Muscle of back (tissue), 13 donors: Measurements from ENCODE around the gene UBTD1. TPM values are rescaled to one million over a fixed set of nuclear protein-coding genes. Genes with fewer than 3 reads are reported as not detected.
"Not testable (repeated sequence)": the region's sequence is repeated elsewhere in the genome, so short reads cannot be mapped to it uniquely, and the experiment has no call there.

Experiments used
- DNase-seq, 3 donors: peaks; one replicate each; pipeline versions ENCODE4 v3.0.0 to v3.0.0-alpha.2; 2013
- long read RNA-seq, 9 donors: transcript quantifications; one replicate each; lab custom pipeline, GENCODE V29; 2026
- polyA plus RNA-seq, 10 donors: library from polyadenylated mRNA; unstranded; fragments of 120-200 nt; gene quantifications; one replicate each; pipeline ENCODE4 v1.2.1, GENCODE V29; 2013; ENCODE audit not compliant: insufficient read length in 10 of 10

UBTD1 gene, protein sequence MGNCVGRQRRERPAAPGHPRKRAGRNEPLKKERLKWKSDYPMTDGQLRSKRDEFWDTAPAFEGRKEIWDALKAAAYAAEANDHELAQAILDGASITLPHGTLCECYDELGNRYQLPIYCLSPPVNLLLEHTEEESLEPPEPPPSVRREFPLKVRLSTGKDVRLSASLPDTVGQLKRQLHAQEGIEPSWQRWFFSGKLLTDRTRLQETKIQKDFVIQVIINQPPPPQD
- 10 to 100 TPM; 11.3 to 17.3 (median 14.0) TPM for polyA plus RNA-seq
- long read RNA-seq, donor 1, transcript UBTD1-201 (3 exons, 1,706 nt) = major isoform, 15 of 15 reads
- long read RNA-seq, donor 1, partial matches to known transcripts = 0 of 15 reads
- long read RNA-seq, donor 1, other reads (novel, unspliced or antisense) = 0 of 15 reads
- long read RNA-seq, donor 2, transcript UBTD1-201 (3 exons, 1,706 nt) = major isoform, 10 of 10 reads
- long read RNA-seq, donor 2, partial matches to known transcripts = 0 of 10 reads
- long read RNA-seq, donor 2, other reads (novel, unspliced or antisense) = 0 of 10 reads
- long read RNA-seq, donor 3 = 0 reads
- long read RNA-seq, donor 4, transcript UBTD1-201 (3 exons, 1,706 nt) = major isoform, 7 of 7 reads
- long read RNA-seq, donor 4, partial matches to known transcripts = 0 of 7 reads
- long read RNA-seq, donor 4, other reads (novel, unspliced or antisense) = 0 of 7 reads
- long read RNA-seq, donor 5, transcript UBTD1-201 (3 exons, 1,706 nt) = major isoform, 11 of 11 reads
- long read RNA-seq, donor 5, partial matches to known transcripts = 0 of 11 reads
- long read RNA-seq, donor 5, other reads (novel, unspliced or antisense) = 0 of 11 reads
- long read RNA-seq, donor 6, transcript UBTD1-201 (3 exons, 1,706 nt) = major isoform, 15 of 21 reads
- long read RNA-seq, donor 6, partial matches to known transcripts = 6 of 21 reads
- long read RNA-seq, donor 6, other reads (novel, unspliced or antisense) = 0 of 21 reads
- long read RNA-seq, donor 7, transcript UBTD1-201 (3 exons, 1,706 nt) = major isoform, 7 of 7 reads
- long read RNA-seq, donor 7, partial matches to known transcripts = 0 of 7 reads
- long read RNA-seq, donor 7, other reads (novel, unspliced or antisense) = 0 of 7 reads
- long read RNA-seq, donor 8, transcript UBTD1-201 (3 exons, 1,706 nt) = major isoform, 9 of 9 reads
- long read RNA-seq, donor 8, partial matches to known transcripts = 0 of 9 reads
- long read RNA-seq, donor 8, other reads (novel, unspliced or antisense) = 0 of 9 reads
- long read RNA-seq, donor 9 = 0 reads

DNA sequence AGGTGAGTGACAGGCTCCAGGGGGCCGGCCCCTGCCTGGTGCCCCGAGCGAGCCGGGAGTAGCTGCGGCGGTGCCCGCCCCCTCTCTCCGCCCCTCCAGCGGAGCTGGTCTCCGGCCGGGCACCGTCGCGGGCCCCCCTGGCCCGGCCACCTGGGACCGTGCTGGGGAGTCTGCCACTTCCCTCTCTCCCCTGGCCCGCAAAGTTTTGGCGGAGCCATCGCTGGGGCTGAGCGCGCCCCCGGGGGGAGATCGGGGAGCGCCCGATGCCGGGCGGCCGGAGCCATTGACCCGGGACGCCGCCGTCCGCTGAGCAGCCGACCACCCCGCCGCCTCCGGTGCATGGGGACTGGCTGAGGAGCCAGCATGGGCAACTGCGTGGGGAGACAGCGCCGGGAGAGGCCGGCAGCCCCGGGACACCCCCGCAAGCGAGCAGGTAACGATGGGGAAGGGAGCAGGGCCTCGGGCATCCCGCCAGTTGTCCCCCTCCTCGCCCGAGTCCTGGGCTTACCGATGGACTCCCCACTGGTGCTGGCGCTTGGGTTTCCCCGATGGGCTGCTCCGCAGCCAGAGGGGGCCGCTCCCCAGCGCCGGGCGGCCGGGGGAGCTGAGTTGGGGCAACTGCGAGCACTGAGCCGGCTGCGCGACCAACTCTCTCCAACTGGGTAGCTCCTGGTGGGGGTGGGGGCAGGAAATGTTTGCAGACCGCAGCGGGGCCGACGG, at the start of gene UBTD1:
Gene UBTD1, plus strand, starts transcription at position 84 of the 720 bp plus-strand sequence. Its CDS starts 280 bp downstream, at position 364.
- peak in 2 of 3 donors; percentile 29 to 40 for DNase-seq

DNA sequence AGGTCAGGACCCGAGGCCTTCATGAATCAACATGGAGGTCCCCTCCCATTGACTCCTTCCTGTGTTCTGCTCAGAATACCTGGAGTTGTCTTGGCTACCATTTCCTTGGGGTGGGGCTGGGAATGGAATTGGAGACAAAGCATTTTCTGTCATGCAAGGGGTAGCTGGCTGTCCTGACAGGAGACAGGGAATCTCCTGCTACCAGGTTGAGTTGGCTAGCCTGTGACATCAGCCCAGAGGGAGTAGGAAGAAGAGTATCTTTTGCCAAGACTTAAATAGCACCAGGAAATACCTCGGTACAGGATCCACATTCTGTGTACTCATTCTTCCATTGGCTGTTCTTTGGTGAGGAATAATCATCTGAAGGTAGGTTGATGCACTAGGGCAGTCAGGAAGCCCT, 47.9 kb upstream of the UBTD1 start:
- no peak for DNase-seq

DNA sequence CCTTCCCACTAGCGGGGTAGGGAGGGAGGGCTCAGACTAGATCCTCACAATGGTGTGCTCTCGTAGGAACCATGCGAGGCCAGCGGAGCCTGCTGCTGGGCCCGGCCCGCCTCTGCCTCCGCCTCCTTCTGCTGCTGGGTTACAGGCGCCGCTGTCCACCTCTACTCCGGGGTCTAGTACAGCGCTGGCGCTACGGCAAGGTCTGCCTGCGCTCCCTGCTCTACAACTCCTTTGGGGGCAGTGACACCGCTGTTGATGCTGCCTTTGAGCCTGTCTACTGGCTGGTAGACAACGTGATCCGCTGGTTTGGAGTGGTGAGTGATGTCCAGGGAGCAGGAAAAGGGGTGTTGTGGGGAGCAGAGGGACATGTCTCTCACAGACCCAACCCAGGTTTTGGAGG, 47.1 kb upstream of the UBTD1 start:
- no peak for DNase-seq

DNA sequence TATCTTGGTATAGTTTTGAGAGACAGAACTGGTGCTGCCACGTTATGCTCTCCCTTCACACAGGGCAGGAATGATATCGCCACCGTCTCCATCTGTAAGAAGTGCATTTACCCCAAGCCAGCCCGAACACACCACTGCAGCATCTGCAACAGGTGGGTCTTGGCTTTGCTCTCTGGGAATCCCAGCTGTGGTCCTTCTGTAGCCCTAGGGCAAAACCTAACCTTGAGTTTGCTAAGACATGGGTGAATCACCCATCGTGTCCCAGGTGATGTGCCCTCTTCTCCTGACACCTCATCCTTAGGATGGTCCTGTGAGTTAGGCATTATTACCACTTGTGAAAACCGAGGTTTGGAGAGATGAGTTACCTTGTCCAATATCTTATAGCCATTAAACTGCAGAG, 46.4 kb upstream of the UBTD1 start:
- no peak for DNase-seq

DNA sequence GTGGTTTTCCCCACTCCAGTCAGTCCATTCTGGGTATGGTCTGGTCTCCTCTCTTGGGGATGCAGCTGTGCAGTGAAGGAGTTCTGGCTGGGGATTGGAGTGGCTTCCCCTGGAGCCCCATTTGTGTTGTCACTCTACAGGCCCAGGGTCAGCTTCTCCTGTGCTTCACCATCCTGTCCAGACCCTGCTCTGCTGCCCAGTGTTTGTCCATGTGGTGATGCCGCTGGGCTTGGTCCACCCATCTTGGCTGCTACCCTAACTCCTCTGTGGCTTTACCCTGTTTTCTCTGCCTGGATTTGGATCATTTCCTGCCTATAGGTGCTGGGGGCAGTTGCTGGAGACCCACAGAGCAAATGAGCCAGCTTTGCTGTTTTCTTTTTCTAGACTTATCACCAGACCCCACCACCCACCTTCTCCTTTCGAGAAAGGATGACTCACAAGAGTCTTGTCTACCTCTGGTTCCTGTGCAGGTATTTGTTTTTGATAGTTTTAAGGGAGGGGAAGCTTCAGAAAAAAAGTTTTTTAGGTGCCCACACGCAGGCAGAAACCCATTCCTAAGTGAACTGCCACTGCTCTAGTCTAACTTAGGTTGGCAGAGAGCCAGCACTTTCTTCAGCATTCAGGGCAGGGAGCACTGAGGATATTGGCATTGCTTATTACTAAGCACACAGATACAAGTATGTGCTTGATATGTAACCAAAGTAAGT, 44.2 kb upstream of the UBTD1 start:
- DNase-seq = peak in 1 of 3 donors; percentile 29

DNA sequence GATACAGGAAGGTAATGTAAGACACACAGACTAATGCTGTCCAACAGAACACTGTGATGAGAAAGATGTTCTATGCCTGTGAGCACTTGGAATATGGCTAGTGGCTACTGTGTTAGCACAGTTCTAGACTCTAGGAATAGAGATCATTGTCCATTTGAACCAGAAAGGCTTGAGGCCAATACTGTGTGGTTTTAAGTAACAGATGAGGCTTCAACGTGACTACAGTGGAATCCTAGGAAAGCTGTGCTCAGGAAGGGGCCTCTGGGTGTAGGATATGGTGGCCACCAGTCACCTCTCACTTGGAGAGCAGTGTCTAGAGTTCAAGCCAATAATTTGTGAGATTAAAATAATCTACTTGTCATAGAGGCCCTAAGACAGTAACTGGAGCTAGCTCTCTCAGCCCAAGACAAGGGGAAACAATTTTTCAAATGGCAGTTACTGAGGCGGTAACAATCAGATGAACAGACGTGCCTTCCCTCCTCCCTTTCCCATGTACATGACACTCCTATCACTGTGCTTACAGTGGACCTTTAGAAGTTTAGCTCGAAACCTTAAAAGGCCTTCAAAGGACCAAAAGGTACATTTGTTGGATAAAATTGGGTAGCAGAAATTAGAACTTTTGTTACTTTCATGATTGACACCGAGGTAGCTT, 42.6 kb upstream of the UBTD1 start:
- DNase-seq = no peak

DNA sequence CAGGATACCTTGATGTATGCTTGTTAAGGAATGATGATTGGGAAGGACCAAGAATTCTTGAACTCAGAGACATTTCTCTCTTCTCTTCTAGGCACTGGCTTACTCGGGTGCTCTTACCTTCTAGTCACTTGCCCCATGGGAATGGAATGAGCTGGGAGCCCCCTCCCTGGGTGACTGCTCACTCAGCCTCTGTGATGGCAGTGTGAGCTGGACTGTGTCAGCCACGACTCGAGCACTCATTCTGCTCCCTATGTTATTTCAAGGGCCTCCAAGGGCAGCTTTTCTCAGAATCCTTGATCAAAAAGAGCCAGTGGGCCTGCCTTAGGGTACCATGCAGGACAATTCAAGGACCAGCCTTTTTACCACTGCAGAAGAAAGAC, 42.0 kb upstream of the UBTD1 start:
- no peak for DNase-seq

DNA sequence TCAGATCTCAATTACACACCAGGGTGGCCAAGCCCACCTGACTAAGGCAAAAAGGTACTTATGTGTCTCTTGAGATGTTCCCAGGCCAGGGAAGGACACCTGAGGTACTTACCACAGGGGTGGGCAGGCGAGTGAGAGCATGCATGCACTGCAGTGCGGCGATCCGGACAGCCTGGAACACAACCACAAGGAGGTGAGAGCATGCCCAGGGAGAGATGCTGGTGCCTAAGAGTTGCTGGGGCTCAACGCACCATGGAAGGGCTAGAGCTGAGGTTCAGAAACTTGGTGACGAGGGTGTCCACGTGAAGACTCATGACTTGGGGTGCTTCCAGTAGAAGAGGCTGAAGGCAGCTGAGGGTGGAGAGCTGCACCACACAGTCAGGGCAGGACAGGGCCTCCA, 39.6 kb upstream of the UBTD1 start:
- DNase-seq = no peak

DNA sequence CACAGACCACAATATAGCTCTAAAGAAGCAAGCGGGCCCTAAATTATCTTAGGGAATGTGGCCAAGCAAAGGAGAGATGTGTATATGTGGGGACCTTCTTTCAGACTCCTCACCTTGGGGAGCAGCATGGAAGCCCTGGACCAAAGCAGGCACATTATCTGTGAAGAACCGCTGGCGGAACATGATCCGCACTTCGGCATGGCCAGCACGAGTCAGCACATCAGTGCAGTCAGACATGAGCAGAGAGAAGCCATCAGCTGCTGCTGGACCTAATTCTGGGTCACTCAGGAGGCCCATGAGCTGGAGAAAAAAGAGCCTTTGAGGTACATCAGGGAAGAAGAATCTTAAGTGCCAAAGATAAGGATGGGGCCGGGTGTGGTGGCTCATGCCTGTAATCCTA, 38.8 kb upstream of the UBTD1 start:
- DNase-seq = no peak

DNA sequence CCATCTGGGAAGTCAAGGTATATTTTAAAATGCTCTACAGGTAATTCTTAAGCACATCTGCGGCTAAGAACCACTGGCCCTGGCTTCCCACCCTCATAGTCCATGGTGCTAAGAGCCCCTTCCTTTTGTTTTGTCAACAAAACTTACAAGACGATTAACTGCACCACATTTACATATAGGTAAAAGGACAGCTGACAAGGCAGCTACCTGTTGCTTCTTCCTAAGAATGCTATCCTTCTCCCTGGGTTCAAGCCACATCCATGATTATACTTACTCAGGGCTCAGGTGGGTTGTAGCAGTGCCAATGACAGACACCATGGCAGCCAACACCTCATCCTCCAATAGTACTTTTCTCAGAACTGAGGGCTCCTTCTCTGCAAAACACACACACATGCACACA, 36.4 kb upstream of the UBTD1 start:
- no peak for DNase-seq

DNA sequence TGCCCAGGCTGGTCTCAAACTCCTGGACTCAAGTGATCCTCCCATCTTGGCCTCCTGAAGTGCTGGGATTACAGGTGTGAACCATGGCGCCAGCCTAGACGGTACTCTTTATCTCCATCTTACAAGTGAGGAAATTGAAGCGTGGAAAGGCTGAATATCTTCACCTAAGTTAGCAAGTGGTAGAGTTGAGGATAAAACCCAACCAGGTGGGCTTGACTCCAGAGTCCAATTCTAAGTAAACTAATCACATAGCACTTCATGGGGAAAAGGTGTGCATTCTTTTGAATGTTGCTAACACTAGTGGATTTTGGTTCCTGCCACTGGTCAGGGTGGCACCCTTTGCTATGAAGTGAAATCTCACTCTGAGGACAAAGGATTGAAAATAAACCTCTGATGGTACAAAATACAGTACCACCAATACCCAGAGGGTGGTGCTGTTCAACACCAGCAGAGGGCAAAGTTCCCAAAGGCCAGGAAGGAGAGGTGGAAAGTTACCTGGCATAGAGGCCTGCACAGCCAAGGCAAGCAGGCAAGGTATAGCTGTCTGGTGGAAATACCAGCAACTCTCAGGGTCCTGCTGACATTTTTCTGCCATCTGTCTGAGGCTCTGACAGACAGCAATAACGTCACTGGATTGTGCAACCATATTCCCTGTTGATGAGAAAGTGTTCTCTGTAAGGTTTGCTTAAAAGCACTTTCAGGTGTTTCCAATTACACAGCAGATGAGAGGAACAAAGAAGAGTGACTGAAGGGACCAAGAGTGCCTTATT, 35.2 kb upstream of the UBTD1 start:
- DNase-seq = peak; percentile 34 to 72 (median 52)

DNA sequence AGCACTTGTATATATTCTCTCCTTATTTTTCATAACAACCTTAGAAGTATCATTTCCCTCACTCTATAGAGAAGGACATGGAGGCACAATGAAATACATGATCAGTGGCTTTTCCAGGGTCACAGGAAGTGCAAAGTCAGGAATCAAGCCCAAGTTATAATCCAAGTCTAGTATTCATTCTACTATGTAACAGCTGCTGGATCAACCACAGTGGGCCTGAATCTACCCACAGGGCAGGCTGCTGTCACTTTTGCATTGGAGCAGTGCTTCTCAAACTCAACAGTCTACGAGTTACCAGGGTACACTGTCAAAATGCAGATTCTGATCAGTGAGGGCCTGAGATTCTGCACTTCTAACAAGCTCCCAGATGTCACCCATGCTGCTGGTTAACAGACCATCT, 34.5 kb upstream of the UBTD1 start:
- no peak for DNase-seq

DNA sequence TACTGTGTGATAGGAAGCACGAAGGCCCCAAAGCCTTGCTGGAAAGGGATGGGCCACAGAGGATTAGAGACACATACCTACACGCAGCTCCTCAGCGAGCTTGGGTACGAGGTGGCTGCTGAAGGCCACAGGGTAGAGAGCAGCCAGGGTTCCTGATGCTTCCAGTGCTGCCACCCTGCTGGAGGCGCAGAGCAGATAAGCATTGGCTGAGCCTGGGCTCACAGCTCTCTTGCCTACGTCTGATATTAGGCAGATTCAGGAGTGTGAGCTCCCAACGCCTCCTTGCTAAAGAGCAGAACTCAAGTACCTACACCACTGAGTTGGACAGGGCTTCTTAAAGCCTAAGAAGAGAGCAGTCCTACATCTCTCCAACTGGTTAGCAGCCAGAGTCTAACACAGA, 32.7 kb upstream of the UBTD1 start:
- DNase-seq = no peak

DNA sequence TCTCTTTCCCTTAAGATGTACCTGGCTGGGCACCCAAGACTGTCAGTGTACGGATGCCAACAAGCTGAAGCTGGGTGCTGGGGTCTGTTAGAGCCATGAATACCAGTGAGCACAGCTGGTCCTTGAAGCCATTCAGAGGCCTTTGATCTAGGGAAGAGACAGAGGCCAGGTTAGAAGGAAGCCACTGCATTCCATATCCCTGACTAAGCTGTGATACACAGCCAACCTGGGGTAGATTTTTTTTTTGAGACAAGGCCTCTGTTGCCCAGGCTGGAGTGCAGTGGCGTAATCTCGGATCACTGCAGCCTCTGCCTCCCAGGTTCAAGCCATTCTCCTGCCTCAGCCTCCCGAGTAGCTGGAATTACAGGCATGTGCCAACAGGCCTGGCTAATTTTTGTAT, 32.0 kb upstream of the UBTD1 start:
- no peak for DNase-seq

DNA sequence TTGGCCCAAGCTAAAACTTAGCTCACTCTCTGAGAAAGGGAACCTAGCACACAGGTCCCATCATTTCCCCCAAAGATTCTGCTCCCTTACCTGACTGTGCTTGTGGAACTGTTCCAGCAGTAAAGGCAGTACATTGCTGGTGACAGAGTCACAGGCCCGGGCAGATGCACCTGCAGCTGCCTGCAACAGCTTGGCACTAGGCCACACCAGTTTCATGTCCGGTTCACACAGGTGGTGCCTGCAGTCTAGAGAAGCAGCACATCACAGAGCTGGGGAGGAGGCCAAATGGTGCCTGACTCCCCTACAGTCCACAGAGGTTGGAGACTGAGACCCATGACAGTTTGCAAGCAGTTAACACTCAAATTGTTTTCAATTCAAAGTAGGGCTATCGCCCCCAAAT, 30.6 kb upstream of the UBTD1 start:
- DNase-seq = no peak

DNA sequence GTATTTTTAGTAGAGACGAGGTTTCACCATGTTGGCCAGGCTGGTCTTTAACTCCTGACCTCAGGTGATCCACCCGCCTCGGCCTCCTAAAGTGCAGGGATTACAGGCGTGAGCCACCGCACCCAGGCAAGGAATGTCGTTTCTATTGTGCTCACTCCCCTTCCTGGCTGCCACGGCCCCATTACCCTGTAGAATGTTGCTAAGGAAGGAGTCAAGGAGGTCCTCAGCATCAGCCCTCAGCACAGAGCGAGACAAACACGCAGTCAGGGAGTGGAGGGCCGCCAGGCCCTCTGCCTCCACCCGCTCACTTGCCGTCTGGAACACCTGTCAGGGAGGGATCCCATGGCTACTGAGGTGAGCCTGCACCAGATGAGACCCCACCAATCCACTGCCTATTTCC, 29.9 kb upstream of the UBTD1 start:
- not testable (repeated sequence) for DNase-seq

DNA sequence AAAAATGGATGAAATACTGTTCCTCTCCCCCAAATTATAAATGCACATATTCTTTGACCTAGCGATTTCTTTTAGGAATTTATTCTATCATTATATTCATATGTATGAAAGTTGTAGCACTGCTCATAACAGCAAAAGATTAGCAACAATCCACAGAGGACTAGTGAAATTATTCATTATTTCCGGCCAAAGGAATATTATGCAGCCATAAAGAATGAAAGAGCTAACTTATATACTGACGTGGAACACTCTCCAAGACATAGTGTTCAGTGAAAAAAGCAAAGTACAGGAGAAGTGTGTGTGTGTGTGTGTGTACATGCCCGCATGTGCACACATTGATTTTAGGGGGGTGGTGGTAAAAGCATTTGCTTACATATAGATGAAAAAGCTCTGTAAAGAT, 23.8 kb upstream of the UBTD1 start:
- DNase-seq = no peak

DNA sequence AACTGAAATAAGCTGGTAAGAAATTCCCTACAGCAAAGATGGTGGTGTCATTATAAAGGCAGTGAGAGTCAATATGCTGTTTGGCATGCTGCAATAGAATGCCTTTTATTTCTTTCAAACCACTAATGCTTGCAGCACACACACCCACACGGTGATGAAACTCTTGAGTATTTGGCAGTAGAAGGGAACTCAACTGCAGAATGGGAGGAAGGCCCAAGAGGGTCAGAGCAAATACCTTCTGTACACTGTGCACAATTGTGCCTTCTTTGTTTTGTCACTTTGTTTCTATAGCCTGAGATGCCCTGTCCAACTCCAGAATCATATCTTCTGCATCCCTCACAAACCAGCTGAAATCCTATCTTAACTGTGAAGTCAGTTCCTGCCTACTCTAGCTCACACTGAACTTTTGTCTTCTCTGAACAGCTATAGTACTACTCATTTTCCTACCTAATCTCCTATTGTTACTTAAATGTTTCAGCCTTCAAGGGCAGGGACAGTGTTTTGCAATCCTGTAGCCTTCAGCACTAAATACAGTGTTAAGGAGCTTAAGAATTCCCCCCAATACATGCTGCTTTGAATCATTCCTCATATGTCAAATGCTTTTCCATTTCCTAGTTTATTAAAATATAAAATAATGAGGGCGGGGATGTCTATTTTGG, 22.7 kb upstream of the UBTD1 start:
- no peak for DNase-seq

DNA sequence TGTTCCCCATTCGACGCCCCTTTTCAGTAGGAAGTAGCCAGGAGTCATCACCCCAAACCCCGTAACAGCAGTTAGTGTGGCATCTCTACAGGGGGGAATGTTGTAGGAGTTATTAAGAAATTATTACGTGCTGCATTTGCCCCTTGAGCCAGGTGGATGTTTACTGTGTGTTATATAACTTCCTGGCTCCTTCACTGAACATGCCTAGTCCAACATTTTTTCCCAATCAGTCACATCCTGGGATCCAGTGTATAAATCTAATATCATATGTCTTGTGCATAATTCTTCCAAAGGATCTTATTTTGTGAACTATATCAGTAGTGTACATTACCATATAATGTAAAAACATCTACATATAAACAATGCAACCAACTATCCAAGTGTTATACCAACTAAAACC, 19.3 kb upstream of the UBTD1 start:
- not testable (repeated sequence) for DNase-seq
